ENCODE results near the gene CGB2. TPM values are rescaled to one million over a fixed set of nuclear protein-coding genes. Genes with fewer than 3 reads are reported as not detected.

CGB2 gene
- total RNA-seq (2022; extraction: Qiagen RNA extraction; ENCODE audit: low read depth), result 0.27 to 0.70 TPM (median 0.32 TPM) in 4 of 5 replicates, not detected in the other

DNA sequence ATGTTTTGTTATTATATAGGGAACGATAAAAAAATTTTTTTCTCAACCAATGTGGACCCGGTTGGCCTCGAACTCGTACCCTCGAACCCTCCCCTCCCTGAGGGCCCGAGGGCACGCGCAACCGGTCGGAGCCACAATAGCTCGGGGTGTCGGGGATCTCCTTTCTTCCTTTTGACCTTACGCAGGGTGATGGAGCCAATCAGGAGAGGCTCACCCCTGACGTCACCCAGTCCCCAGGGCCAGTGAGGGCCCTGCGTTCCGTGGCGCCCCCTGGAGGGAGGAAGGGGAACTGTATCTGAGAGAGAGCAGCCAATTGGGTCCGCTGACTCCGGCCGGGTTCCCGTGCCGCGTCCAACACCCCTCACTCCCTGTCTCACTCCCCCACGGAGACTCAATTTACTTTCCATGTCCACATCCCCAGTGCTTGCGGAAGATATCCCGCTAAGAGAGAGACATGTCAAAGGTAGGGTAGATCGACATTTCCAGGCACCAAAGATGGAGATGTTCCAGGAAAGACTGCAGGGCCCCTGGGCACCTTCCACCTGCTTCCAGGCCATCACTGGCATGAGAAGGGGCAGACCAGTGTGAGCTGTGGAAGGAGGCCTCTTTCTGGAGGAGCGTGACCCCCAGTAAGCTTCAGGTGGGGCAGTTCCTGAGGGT, at the start of gene CGB2:
CGB2 (plus strand) TSS at position 249 of the 660 bp plus-strand sequence; CDS start at position 455, 206 bp downstream.

GRCh38 chr19:48993175-48994034, 38.3 kb upstream of the CGB2 start, which contains the start of the genes GYS1 and RUVBL2:
TSS of gene GYS1 (minus strand) at chr19:48993309. CDS start at chr19:48993112, 197 bp downstream.
TSS of gene RUVBL2 (plus strand) at chr19:48993887. CDS start at chr19:48993912, 25 bp downstream.

DNA sequence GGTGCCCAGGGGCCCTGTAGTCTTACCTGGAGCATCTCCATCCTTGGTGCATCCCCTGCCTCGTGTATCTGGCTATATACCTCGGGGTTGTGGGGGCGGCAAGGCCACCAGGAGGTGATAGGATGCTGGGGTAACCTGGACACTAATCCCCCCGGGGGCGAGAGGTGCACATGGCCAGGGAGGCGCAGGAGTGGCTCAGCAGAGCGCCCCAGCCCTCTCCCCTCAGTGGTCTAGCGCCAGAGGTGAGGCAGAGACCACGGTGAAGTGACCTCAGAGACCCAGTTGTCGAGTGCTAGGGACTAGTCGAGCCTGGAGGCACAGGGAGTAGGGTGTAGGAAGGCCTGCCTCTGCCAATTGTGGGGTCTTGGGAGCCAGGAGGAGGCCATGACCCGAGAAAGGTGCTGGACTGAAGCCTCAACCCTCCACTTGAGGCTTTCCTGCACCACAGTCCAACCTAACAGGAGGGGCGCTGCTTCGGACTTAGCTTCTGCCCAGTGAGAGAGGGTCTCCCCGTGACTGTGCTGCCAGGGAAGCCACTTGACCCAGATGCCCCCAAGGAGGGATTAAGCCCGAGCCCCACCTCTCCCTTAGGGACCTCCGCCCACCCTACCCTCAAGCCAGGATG, 14.5 kb upstream of the CGB2 start, which contains the start of gene LHB:
LHB (minus strand) TSS at position 51 of the 625 bp plus-strand sequence; CDS start at position 41, 10 bp downstream.

GRCh38 chr19:49024233-49024632, 7.5 kb upstream of the CGB2 start, which contains the start of gene CGB3:
TSS of gene CGB3 (minus strand) at chr19:49024333. CDS start at chr19:49023971, 362 bp downstream.

DNA sequence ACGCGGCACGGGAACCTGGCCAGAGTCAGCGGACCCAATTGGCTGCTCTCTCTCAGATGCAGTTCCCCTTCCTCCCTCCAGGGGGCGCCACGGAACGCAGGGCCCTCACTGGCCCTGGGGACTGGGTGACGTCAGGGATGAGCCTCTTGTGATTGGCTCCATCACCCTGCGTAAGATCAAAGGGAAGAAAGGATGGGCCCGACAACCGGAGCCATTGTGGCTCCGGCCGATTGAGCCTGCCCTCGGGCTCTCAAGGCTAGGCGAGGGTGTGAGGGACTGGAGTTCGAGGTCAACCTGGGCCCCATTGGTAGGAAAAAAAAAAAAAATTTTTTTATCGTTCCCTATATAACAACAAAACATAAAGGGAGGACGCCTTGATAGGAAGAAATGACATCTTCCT, 5.1 kb downstream of the CGB2 start, which contains the start of gene CGB1:
CGB1 (minus strand) TSS at position 81 of the 400 bp plus-strand sequence. CDS start 184 bp downstream, outside the sequence.

DNA sequence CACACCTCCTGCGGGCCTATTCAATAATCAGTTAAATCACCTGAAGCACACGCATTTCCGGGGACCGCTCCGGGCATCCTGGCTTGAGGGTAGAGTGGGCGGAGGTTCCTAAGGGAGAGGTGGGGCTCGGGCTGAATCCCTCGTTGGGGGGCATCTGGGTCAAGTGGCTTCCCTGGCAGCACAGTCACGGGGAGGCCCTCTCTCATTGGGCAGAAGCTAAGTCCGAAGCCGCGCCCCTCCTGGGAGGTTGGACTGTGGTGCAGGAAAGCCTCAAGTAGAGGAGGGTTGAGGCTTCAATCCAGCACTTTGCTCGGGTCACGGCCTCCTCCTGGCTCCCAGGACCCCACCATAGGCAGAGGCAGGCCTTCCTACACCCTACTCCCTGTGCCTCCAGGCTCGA, 11.9 kb downstream of the CGB2 start, which contains the start of gene CGB5:
CGB5 (plus strand) TSS at position 301 of the 400 bp plus-strand sequence. CDS start 362 bp downstream, outside the sequence.

GRCh38 chr19:49049011-49049410, 17.3 kb downstream of the CGB2 start, which contains the start of gene CGB8:
TSS of gene CGB8 (minus strand) at chr19:49049111. CDS start at chr19:49048739, 372 bp downstream.

DNA sequence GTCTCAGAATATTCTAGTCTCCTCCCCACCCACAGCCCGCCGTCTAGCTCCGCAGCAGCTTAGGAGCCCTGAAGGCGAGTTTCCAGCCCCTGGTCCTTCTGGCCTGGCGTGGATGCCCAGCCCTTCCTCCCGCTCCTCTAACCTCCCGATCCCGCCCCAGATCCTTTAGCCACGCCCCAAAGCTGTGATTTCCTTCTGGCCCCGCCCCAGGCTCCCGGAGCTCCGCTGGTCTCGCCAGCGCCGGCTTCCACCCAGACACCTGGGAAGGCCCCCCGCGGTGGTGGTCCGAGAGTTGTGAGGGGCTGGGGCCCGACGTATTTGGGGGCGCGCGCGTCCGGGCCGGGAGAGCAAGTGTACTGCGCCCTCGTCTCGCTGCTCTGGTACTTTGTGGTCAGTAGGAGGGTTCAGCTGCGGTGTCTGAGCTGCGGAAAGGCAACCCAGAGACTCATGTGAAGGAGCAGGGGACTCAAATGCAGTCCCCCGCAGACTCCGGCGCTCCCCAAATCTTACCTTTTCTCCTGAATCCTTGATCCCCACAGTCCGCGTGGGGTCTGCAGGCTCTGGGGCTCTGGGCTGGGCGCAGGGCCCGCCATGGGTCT, 26.0 kb downstream of the CGB2 start, which contains the start of gene CGB7:
CGB7 (minus strand) TSS at position 114 of the 599 bp plus-strand sequence. CDS start 2,374 bp downstream, outside the sequence.

GRCh38 chr19:49064768-49065611, 33.3 kb downstream of the CGB2 start, which contains the start of gene NTF4:
TSS of gene NTF4 (minus strand) at chr19:49064818. CDS start at chr19:49061997, 2,821 bp downstream.

Other genes with a start within 250 kb of the CGB2 start
- 50.8 to 60.8 TPM (median 56.6 TPM) in 5 replicates for gene BCAT2, start 220.9 kb upstream of the CGB2 start, total RNA-seq (2022; extraction: Qiagen RNA extraction; ENCODE audit: low read depth)
- 13.8 to 16.7 TPM (median 14.3 TPM) in 5 replicates for gene HSD17B14, start 195.4 kb upstream of the CGB2 start, total RNA-seq (2022; extraction: Qiagen RNA extraction; ENCODE audit: low read depth)
- gene PLEKHA4, start 163.3 kb upstream of the CGB2 start, total RNA-seq (2022; extraction: Qiagen RNA extraction; ENCODE audit: low read depth), result 1.5 to 3.4 TPM (median 2.2 TPM) in 5 replicates
- gene PPP1R15A, start 159.5 kb upstream of the CGB2 start, total RNA-seq (2022; extraction: Qiagen RNA extraction; ENCODE audit: low read depth), result 94.1 to 157 TPM (median 116 TPM) in 5 replicates
- not detected in 5 replicates for gene TULP2, start 133.1 kb upstream of the CGB2 start, total RNA-seq (2022; extraction: Qiagen RNA extraction; ENCODE audit: low read depth)
- gene NUCB1, start 131.6 kb upstream of the CGB2 start, total RNA-seq (2022; extraction: Qiagen RNA extraction; ENCODE audit: low read depth), result 185 to 225 TPM (median 213 TPM) in 5 replicates
- gene DHDH, start 98.2 kb upstream of the CGB2 start, total RNA-seq (2022; extraction: Qiagen RNA extraction; ENCODE audit: low read depth), result 1.2 to 2.2 TPM (median 1.5 TPM) in 5 replicates
- 295 to 420 TPM (median 376 TPM) in 5 replicates for gene BAX, start 77.0 kb upstream of the CGB2 start, total RNA-seq (2022; extraction: Qiagen RNA extraction; ENCODE audit: low read depth)
- gene FTL, start 66.6 kb upstream of the CGB2 start, total RNA-seq (2022; extraction: Qiagen RNA extraction; ENCODE audit: low read depth), result 18,205 to 25,130 TPM (median 20,428 TPM) in 5 replicates
- 17.3 to 22.6 TPM (median 19.8 TPM) in 5 replicates for gene GYS1, start 38.6 kb upstream of the CGB2 start, total RNA-seq (2022; extraction: Qiagen RNA extraction; ENCODE audit: low read depth)
- 219 to 243 TPM (median 229 TPM) in 5 replicates for gene RUVBL2, start 38.0 kb upstream of the CGB2 start, total RNA-seq (2022; extraction: Qiagen RNA extraction; ENCODE audit: low read depth)
- gene LHB, start 14.8 kb upstream of the CGB2 start, total RNA-seq (2022; extraction: Qiagen RNA extraction; ENCODE audit: low read depth), result not detected in 5 replicates
- 0.09 to 0.44 TPM in 2 of 5 replicates, not detected in the others for gene CGB3, start 7.6 kb upstream of the CGB2 start, total RNA-seq (2022; extraction: Qiagen RNA extraction; ENCODE audit: low read depth)
- gene CGB1, start 5.0 kb downstream of the CGB2 start, total RNA-seq (2022; extraction: Qiagen RNA extraction; ENCODE audit: low read depth), result 0.27 to 0.64 TPM (median 0.38 TPM) in 3 of 5 replicates, not detected in the others
- 0.54 to 1.6 TPM (median 1.5 TPM) in 5 replicates for gene CGB5, start 12.0 kb downstream of the CGB2 start, total RNA-seq (2022; extraction: Qiagen RNA extraction; ENCODE audit: low read depth)
- gene CGB8, start 17.2 kb downstream of the CGB2 start, total RNA-seq (2022; extraction: Qiagen RNA extraction; ENCODE audit: low read depth), result 2.1 to 8.1 TPM (median 4.6 TPM) in 5 replicates
- gene CGB7, start 25.9 kb downstream of the CGB2 start, total RNA-seq (2022; extraction: Qiagen RNA extraction; ENCODE audit: low read depth), result 0.59 to 0.80 TPM (median 0.72 TPM) in 5 replicates
- gene NTF4, start 32.9 kb downstream of the CGB2 start, total RNA-seq (2022; extraction: Qiagen RNA extraction; ENCODE audit: low read depth), result 0.27 to 0.66 TPM (median 0.35 TPM) in 4 of 5 replicates, not detected in the other
- gene KCNA7, start 40.8 kb downstream of the CGB2 start, total RNA-seq (2022; extraction: Qiagen RNA extraction; ENCODE audit: low read depth), result 0.01 TPM in 1 of 5 replicates, not detected in the others
- gene SNRNP70, start 53.6 kb downstream of the CGB2 start, total RNA-seq (2022; extraction: Qiagen RNA extraction; ENCODE audit: low read depth), result 311 to 363 TPM (median 344 TPM) in 5 replicates
- gene LIN7B, start 82.5 kb downstream of the CGB2 start, total RNA-seq (2022; extraction: Qiagen RNA extraction; ENCODE audit: low read depth), result 4.7 to 7.2 TPM (median 5.7 TPM) in 5 replicates
- 1.2 to 2.5 TPM (median 1.8 TPM) in 5 replicates for gene C19orf73, start 87.3 kb downstream of the CGB2 start, total RNA-seq (2022; extraction: Qiagen RNA extraction; ENCODE audit: low read depth)
- 5.7 to 9.0 TPM (median 8.0 TPM) in 5 replicates for gene PPFIA3, start 87.7 kb downstream of the CGB2 start, total RNA-seq (2022; extraction: Qiagen RNA extraction; ENCODE audit: low read depth)
- 0.07 to 0.14 TPM in 2 of 5 replicates, not detected in the others for gene HRC, start 123.5 kb downstream of the CGB2 start, total RNA-seq (2022; extraction: Qiagen RNA extraction; ENCODE audit: low read depth)
- gene TRPM4, start 125.9 kb downstream of the CGB2 start, total RNA-seq (2022; extraction: Qiagen RNA extraction; ENCODE audit: low read depth), result 6.8 to 9.9 TPM (median 7.3 TPM) in 5 replicates